HG02938 (cell line): ENCODE data around the gene FXYD5.
"Not testable (repeated sequence)": the region's sequence is repeated elsewhere in the genome, so short reads cannot be mapped to it uniquely, and the experiment has no call there.

ENCODE experiments used
- ATAC-seq: cut with Tn5 transposase; IDR thresholded peaks from one replicate; pipeline ENCODE4 v1.9.1; 2021; ENCODE audit warnings: mild to moderate bottlenecking, moderate library complexity; ENCODE audit not compliant: unreplicated experiment

Gene FXYD5

DNA sequence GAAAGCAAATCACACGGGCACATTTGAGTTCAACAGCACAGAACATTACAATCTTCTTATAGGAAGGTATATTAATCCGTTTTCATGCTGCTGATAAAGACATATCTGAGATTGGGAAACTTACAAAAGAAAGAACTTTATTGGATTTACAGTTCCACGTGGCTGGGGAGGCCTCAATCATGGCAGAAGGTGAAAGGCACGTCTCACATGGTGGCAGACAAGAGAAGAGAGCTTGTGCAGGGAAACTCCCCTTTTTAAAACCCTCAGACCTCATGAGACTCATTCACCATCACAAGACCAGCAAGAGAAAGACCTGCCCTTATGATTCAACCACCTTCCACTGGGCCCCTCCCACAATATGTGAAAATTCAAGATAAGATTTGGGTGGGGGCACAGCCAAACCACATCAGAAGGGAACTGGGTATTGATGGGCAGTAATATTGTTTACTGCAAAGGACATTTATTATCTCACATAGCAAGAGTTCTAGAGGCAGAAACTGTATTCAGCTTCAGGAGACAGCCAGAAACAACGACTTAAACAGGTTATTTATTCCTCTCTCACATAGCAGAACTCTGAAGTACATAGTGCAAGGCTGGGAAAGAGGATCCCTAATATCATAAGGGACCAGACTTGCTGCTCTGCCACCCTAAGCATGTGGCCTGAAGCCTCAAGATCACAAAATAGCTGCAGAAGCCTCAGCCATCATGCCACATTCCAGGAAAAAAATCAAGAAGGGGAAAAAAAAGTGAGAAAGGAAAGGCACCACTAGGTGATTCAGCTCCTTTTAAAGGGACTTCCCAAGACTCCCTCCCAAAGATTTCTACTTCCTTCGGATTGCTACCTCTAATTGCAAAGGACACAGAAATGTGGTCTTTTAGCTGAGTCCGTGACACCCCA lies 23.1 kb downstream of the FXYD5 start:
- ATAC-seq = no peak

DNA sequence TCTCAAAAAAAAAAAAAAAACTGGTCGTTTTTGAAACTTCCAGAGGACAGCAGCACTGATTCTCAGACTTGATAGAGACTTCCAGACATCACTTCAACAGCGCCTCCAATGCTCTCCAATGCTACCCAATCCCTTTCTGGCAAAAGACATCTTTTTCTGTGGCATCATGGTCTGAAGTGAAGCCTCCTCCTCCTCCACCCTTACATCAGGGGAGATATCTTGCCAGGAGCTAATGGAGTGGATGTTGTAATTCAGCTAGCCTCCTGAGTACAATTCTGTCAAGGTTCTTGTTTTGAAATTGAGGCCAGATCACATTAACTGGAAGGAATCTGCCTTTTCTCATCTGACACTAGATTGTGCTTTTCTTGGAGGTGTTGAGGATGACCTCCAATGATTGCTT lies 24.2 kb downstream of the FXYD5 start:
- no peak for ATAC-seq

DNA sequence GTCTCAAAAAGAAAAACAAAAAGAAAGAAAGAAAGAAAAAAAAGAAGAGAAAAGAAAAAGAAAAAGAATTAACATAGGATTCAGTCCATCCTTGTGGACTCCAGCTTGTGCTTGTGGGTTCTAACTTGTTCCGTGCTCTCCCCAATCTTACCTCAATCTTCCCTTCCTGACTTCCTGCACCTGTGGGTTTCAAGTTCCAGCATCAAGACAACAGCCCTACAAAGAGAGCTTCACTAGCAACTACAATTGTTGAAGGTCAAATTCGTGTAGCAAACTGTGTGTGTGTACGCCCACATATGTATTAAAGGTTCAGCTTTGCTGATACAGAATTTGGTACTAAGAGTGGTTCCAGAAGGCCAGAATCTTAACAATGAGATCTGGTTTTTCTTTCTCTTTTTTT lies 25.3 kb downstream of the FXYD5 start:
- no peak for ATAC-seq

DNA sequence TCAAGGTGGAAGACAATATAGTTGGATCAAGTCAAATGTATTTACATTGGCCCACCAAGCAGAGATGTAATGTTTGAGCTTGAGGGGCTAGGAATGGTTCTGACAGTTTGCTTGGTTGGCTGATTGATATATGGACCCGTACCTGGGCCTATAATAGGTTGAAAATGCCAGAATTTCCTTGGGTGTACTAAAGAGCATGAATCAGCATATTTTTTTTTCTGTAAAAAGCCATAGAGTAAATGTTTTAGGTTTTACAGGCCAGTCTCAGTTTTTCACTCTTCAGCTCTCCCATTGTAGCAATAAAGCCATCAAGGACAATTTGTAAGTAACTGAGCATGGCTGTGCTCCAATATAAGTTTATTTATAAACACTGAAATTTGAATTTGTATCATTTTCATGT lies 26.9 kb downstream of the FXYD5 start:
- ATAC-seq = no peak

DNA sequence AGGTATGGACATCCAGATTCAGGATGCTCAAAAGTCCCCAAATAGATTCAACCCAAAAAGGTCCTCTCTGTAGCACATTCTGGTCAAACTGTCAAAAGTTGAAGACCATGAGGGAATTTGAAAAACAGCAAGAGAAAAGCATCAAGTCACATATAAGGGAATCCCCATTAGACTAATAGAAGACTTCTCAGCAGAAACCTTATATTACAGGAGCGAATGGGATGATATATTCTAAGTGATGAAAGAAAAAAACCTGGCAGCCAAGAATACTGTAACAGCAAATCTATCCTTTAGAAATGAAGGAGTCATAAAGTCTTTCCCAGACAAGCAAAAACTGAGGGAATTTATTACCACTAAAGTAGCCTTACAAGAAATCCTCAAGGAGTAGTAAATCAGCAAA lies 29.7 kb downstream of the FXYD5 start:
- ATAC-seq = no peak

DNA sequence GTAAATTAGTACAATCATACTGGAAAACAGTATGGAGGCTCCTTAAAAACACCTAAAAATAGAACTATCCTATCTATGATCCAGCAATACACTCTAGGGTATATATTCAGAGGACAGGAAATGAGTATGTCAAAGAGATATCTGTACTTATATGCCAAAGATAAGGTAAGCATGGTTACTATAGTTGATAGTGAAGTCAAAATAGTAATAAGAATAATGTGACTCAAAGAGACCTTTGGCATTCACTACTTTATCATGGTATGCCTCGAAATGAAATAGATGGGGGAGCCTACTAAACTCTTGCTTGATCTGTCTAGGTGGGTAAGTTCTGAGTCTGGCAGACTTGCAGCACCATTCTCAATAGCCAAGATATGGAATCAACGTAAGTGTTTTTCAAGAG lies 30.3 kb downstream of the FXYD5 start:
- ATAC-seq = no peak

DNA sequence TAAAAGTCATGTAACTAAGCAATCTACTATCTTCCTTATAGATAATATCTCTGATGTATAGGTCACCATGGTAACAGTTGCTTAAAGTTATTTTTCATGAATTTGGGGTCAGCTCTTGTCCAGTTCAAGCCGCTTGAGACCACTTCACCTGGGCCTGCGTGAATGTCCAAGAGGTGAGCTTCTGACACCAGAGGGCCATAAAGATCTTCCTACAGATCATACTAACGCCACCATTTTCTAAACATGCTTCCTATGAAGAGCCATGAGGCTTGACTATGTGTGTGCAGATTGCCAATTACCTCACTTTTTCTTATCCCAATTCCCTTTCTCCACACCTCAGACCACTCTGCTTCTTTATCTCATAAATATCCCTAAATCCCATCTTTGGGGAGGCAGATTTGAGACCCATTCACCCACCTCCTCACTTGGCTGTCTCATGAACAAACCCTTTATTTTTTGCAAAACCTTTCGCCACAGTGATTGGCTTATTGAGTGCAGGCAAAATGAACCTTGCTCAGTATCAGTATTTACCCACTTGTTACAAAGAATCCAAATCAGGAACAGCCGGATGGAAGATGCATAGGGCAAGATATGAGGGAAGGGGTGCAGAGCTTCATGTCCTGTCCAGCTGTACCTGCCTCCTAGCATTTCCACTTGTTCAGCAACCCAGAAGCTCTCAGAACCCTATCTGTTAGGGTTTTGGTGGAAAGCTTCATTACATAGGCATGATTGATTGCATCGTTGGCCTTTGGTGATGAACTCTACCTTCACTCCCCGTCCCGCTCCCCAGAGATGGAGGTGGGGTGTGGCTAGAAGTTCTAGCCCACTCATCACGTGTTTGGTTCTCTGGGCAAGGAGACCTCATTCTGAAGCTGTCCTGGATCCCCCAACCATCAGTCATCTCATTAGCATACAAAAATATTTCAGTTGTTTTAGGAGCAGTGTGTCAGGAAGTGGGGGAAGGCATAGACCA lies 39.8 kb downstream of the FXYD5 start:
- ATAC-seq = no peak

DNA sequence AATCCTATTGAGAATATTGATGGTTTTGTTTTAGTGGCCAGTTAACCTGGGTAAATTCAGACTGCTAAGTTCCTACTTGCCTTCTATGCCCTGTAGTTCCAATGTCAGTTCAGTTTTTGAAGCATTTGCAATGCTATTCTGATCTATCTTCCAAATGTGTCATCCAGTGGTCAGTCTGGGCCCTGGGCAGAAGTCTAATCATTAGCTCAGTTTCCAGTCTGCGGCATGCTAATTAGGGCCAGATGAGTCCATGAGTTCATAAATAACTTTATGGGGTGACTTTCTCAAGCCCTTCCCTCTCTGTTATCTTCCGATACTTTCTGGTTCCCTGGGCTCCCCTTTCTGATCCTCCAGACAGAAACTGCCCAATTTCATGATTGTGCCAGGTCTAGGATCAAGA lies 41.3 kb downstream of the FXYD5 start:
- no peak for ATAC-seq

DNA sequence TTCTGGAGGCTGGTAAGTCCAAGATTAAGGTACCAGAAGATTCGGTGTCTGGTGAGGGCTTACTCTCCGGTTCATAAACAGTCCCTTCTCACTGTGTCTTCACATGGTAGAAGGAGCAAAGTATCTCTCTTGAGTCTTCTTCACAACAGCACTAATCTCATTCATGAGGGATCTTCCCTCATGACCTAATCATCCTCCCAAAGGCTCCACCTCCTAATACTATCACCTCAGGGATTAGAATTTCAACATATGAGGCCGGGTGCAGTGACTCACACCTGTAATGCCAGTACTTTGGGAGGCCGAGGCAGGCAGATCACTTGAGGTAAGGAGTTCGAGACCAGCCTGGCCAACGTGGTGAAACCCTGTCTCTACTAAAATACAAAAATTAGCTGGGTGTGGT lies 42.3 kb downstream of the FXYD5 start:
- not testable (repeated sequence) for ATAC-seq

DNA sequence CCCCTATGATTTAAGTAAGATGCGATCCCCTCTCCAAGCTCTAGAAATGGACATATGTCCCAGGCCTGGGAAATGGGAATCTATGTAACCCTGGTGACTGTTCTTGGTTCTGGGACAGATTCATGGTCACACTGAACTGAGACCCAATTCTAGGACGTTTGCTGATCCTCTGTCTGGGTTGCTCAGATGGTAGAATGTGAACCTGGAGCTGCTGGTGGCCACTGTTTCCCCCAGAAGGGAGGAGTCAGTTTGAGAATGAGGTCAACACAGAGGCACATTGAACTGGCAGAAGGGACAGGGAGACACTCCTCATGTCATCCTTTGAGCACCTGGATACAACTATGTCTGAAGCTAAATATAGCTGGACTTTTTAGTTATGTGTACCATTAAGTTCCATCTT lies 44.9 kb downstream of the FXYD5 start:
- ATAC-seq = no peak

DNA sequence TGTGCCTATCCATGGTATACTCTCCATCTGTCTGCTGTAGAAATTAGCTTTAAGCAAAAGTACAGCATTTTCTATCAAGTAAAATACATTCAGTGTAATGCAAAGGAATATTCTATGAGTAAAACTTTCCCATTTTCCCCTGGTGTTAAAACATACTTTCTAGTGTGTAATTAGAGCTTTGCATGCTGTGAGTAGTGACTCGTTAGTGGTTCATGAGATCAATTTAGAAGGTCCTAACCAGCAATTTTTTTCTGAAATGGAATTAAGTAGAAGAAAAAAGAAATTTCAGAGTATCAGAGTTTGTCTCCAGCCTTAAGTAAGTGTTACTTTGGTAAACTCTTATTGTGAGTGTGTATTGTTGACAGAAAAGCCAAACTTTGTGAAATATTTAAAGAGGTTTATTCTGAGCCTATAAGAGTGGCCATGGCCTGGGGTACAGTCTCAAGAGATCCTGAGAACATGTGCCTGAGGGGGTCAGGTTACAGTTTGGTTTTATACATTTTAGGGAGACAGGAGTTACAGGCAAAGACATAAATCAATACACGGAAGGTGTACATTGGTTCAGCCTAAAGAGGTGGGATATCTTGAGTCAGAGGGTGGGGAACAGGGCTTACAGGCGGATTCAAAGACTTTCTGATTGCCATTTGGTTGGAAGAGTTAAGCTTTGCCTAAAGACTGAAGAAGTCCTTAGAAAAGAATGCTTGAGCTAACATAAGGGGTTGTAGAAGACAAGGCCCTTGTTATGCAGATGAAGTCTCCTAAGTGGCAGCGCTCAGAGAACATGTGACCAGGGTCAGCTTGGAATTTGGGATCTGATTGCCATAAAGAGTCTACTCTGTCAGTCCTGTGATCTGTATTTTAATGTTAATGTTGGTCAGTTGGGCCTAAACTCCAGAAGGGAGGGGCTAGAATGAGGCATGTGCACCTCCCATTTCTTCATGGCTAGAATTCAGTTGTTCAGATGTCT lies 48.5 kb downstream of the FXYD5 start:
- no peak for ATAC-seq

DNA sequence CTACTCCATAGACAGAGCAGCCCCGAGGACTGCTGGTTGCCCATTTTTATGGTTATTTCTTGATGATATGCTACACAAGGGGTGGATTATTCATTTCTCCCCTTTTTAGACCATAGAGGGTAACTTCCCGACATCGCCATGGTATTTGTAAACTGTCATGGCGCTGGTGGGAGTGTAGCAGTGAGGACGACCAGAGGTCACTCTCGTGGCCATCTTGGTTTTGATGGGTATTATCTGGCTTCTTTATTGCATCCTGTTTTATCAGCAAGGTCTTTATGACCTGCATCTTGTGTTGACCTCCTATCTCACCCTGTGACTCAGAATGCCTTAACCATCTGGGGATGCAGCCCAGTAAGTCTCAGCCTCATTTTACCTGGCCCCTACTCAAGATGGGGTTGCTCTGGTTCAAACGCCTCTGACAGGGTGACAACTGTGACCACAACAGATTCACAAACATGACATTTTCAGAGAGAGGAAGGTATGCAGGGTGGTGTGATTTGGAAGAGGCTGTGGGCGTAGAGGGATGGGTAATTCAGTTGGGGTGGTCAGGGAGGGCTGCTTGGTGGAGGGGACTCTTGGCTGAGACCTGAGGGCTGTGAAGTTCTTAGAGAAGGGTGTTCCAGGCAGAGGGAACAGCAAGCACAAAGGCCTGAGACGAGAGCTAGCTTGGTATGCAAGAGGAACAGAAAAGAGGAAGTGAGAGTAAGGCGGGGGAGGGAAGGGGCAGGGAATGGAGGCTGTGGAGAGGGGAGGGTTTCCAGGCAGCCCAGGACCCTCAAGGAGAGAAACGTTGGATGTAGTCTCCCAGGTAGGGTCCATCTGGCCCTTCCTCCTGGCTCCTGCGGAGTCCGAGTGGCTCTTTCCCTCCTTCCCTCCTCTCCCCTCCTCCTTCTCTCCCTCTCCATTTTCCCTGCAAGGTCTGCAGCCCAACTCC lies 50.5 kb downstream of the FXYD5 start:
- ATAC-seq = no peak

DNA sequence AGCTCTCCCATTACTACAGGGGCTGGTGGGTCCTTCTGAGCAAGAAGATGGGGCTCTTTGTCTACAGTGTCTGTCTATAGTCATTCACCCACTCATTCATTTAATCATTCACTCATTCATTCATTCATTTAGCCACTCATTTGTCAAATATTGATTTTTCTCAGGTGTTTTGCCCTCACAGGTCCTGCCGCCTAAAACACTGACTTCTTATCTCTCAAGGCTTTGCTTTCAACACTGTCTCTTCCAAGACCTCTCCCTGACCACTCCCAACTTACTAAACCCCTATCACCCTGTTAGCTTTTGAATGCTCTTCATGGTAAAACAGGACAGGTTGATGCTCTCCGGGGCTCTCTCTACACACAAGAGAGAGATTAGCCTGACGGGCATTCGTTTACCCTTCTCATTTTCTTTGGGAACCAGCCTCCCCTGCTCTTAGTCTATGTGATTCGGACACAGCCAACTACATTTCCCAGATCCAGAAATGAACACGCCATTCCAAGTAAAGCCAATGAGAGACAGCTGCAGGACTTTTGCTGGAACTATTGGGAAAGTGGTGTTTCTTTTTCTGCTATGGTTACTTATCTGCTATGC lies 51.3 kb downstream of the FXYD5 start:
- no peak for ATAC-seq

DNA sequence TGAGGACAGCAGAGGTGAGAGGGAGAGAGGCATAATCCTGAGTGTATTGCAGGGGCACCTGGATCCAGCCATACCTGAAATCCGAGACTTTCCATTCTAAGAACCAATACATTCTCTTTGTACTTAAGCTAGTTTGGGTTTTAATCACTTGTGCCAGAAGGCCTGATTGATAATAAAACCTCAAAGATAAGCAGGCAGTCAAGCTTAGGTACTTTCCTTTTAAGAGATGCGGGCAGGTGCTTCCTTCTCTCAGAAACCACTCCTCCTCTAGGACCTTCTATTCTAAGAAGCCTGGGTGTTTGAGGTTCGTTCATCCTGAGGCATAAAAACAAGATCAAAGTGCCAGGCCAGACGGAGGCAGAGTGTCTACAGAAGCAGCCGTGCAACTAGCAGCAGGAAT lies 51.8 kb downstream of the FXYD5 start:
- no peak for ATAC-seq

DNA sequence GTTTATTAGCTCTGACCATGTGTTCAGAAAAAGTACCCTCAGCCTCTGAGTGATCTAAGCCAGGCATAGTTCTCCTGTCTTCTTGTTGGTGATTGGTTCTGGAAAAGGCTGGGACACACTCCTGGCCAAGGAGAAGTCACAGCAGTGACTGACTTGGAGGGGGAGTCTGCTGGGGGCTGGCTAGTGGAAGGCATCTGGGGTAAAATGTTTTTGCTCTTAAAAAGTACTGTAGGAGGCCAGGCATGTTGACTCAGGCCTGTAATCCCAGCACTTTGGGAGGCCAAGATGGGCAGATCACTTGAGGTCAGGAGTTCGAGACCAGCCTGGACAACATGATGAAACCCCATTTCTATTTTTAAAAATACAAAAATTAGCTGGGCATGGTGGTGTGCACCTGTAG lies 52.3 kb downstream of the FXYD5 start:
- ATAC-seq = no peak

DNA sequence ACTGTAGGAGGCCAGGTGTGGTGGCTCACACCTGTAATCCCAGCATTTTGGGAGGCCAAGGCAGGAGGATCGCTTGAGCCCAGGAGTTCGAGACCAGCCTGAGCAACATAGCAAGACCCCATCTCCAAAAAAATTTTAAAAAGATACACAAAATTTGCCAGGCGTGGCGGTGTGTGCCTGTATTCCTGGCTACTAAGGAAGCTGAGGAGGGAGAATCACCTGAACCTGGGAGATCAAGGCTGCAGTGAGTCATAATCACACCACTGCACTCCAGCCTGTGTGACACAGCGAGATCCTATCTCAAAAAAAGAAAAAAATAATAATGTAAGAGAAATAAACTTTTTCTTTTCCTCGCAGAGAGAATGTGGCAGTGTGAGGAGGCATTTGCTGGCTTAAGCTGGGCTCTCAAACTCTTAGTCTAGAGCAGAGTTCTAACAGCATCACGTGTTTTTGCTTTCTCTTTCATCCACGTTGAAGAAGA lies 52.9 kb downstream of the FXYD5 start:
- no peak for ATAC-seq

DNA sequence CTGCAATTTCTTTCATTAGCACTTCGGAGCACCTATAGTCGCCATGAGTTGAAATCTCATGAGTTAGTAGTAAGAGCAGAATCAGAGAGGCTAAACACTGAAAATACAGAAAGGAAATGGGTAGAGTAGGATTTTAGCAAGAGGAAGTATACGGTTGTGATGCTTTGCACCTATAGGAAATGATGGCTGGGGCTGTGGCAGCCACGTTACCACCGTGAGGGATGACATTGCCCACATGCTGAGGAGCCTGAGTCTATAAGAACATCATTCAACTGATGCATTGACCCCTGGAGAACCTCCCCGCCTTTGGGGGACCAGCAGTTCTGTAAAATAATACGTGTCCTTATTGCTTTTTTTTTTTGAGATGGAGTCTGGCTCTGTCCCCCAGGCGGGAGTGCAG lies 53.6 kb downstream of the FXYD5 start:
- no peak for ATAC-seq

DNA sequence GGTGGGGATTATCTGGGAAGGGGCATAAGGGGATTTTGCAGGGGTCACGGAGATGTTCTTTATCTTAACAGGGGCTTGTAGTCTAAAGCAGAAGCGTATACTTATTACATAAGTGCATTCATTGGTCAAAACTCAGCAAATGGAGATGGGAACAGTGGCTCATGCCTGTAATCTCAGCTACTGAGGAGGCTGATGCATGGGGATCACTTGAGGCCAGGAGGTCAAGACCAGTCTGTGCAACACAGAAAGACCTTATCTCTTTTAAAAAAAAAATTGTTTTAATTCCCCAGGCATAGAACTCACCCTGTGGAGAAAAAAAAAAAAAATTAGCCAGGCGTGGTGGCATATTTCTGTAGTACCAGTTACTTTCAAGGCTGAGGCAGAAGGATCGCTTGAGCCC lies 55.1 kb downstream of the FXYD5 start:
- ATAC-seq = no peak
